Measurements from ENCODE around the gene PRR36.

GRCh38 chr19:7903244-7904073 is 29.3 kb upstream of the PRR36 start, which contains the start of gene MAP2K7:
- TF ChIP-seq CTCF (IDR thresholded peaks at IDR 0.05) (peak; percentile 10 to 94 (median 61)), POLR2A (IDR thresholded peaks at IDR 0.05) (peak in 3 of 4 donors; percentile 35 to 94 (median 65))
